Neural progenitor cell (in vitro differentiated cells): ENCODE results near the gene COPS3. TPM values are rescaled to one million over a fixed set of nuclear protein-coding genes. Genes with fewer than 3 reads are reported as not detected.

Experiments used
- DNase-seq: peaks from one replicate; pipeline ENCODE4 v3.0.0-alpha.2; 2016; ENCODE audit warnings: low spot score
- H2AFZ ChIP-seq: fragments of 200-600 bp; sonication (generic); replicated peaks from 2 replicates; pipeline ENCODE4 v1.6.1; 2016; ENCODE audit warnings: antibody characterized with exemption
- H3F3A ChIP-seq: fragments of 200-600 bp; sonication (generic); 2 replicates; pipeline ENCODE4 v1.6.1; 2016; ENCODE audit warnings: antibody characterized with exemption, low read depth
- H3K27ac ChIP-seq: fragments of 200-600 bp; sonication (generic); 2 replicates; pipeline ENCODE4 v1.5.1; 2016; ENCODE audit warnings: mild to moderate bottlenecking
- H3K27me3 ChIP-seq: fragments of 200-600 bp; sonication (generic); 2 replicates; pipeline ENCODE4 v1.6.1; 2016; ENCODE audit warnings: mild to moderate bottlenecking, moderate library complexity
- H3K36me3 ChIP-seq: fragments of 200-600 bp; sonication (generic); 2 replicates; pipeline ENCODE4 v1.5.1; 2016
- H3K4me1 ChIP-seq: fragments of 200-600 bp; sonication (generic); 2 replicates; pipeline ENCODE4 v1.6.1; 2016; ENCODE audit warnings: mixed run types
- H3K4me2 ChIP-seq: fragments of 200-600 bp; sonication (generic); 2 replicates; pipeline ENCODE4 v1.6.1; 2016
- H3K4me3 ChIP-seq: fragments of 200-600 bp; sonication (generic); 2 replicates; pipeline ENCODE4 v1.5.1; 2016
- H3K79me2 ChIP-seq: fragments of 200-600 bp; sonication (generic); 2 replicates; pipeline ENCODE4 v1.6.1; 2016; ENCODE audit warnings: low read depth
- H3K9ac ChIP-seq: fragments of 200-600 bp; sonication (generic); 2 replicates; pipeline ENCODE4 v1.6.1; 2016
- H3K9me3 ChIP-seq: fragments of 200-600 bp; sonication (generic); 2 replicates; pipeline ENCODE4 v1.5.1; 2016; ENCODE audit warnings: low read depth
- H4K20me1 ChIP-seq: fragments of 200-600 bp; sonication (generic); 2 replicates; pipeline ENCODE4 v1.6.1; 2016; ENCODE audit warnings: low read depth
- H3K27ac Mint-ChIP-seq: 3 replicates; pipeline ENCODE4 v1.8.0; 2021; ENCODE audit warnings: mixed read lengths
- H3K27me3 Mint-ChIP-seq: 2 replicates; pipeline ENCODE4 v1.8.0; 2022; ENCODE audit warnings: low read depth, mild to moderate bottlenecking, inconsistent platforms, moderate library complexity, mixed read lengths; ENCODE audit not compliant: insufficient read depth
- H3K36me3 Mint-ChIP-seq: 3 replicates; pipeline ENCODE4 v1.8.0; 2021; ENCODE audit warnings: mixed read lengths
- H3K4me1 Mint-ChIP-seq: 3 replicates; pipeline ENCODE4 v1.8.0; 2021; ENCODE audit warnings: mixed read lengths
- H3K4me3 Mint-ChIP-seq: 3 replicates; pipeline ENCODE4 v1.8.0; 2021; ENCODE audit warnings: mild to moderate bottlenecking, moderate library complexity, mixed read lengths
- H3K9me3 Mint-ChIP-seq: 3 replicates; pipeline ENCODE4 v1.8.0; 2020; ENCODE audit warnings: mixed read lengths
- EZH2 ChIP-seq: fragments of 200-600 bp; sonication (generic); IDR thresholded peaks from 2 replicates; pipeline ENCODE4 v1.6.1; 2017; ENCODE audit warnings: antibody characterized with exemption, mild to moderate bottlenecking, moderate library complexity
- EZH2phosphoT487 ChIP-seq: fragments of 200-600 bp; sonication (generic); IDR thresholded peaks from 2 replicates; pipeline ENCODE4 v1.6.1; 2017; ENCODE audit warnings: antibody characterized with exemption
- total RNA-seq: library from RNA; depleted of rRNA; stranded (reverse); fragments of >200 nt; gene quantifications from 2 replicates; pipeline ENCODE4 v1.2.3, GENCODE V29; 2015; ENCODE audit warnings: low replicate concordance
- TF ChIP-seq, protein P1 (sequence below): fragments of 200-600 bp; sonication (generic); IDR thresholded peaks from 2 replicates; pipeline ENCODE4 v1.5.1; 2017; ENCODE audit warnings: antibody characterized with exemption, mild to moderate bottlenecking

Gene COPS3
- 99.8 and 113 TPM in 2 replicates for total RNA-seq

DNA sequence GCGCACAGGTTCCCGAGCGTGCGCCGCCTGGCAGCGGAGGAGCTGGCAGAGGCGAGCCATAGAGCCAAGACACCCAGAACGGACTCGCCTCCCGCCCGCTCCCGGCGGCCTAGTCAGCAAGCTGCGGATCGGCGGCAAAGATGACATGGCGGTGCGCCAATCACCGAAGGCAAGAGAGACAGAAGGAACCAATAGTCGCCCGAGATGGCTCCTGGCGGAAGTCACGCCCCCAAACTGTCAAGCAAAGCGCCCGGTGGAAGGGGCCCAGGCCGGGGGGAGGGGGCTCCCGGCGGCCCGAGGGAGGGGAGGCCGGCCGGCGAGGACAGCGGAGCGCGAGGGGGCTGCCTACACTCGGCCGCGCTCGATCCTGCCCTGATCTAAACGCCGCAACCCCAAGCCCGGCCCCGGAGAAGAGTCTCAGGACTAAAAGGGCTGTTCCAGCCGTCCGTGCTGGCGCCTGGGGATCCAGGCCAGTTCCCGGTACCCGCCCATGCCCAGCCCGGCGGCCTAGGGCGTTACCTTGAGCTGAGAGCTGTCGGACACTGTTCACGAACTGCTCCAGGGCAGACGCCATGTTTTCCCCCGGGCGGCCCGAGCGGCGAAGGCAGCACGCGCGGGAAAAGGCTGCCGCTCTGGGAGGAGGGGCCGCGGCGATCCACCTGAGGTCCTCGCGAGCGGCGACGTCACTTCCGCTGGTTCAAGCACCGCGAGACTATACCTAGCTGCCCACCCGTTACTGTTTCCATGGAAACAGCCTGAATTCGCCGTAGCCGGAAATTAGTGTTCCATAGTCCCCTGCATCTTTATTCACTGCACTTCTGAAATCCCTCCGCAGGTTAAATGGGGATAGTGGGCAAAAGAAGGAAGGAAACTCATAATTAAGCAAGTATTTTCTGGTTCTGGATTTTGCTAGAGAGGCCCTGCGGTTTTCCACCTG, at the start of gene COPS3:
TSS of gene COPS3 (minus strand) at position 634 of the 937 bp plus-strand sequence. CDS start at position 574, 60 bp downstream.
- Mint-ChIP-seq H3K27me3 (peaks cover 5% of the 10 kb centered on the region), H3K4me1 (peaks cover 22% of the 10 kb centered on the region), H3K36me3 (no peaks in the 10 kb centered on the region), H3K27ac (peak within 1 kb of the TSS; percentile 94), H3K4me3 (peak within 1 kb of the TSS; percentile 91), H3K9me3 (no peaks in the 10 kb centered on the region)
- H3K79me2 ChIP-seq: peaks cover 47% of the 10 kb centered on the region
- H3K27ac ChIP-seq: peak within 1 kb of the TSS; percentile 86
- DNase-seq: peak; percentile 99
- peak within 1 kb of the TSS; percentile 93 for H3K4me2 ChIP-seq
- H3K36me3 ChIP-seq: no peaks in the 10 kb centered on the region
- peaks cover 42% of the 10 kb centered on the region for H4K20me1 ChIP-seq
- H3K4me1 ChIP-seq: no peaks in the 10 kb centered on the region
- no peaks in the 10 kb centered on the region for H3K9me3 ChIP-seq
- peak within 1 kb of the TSS; percentile 80 for H2AFZ ChIP-seq
- H3K27me3 ChIP-seq: no peaks in the 10 kb centered on the region
- TF ChIP-seq, protein P1, sequence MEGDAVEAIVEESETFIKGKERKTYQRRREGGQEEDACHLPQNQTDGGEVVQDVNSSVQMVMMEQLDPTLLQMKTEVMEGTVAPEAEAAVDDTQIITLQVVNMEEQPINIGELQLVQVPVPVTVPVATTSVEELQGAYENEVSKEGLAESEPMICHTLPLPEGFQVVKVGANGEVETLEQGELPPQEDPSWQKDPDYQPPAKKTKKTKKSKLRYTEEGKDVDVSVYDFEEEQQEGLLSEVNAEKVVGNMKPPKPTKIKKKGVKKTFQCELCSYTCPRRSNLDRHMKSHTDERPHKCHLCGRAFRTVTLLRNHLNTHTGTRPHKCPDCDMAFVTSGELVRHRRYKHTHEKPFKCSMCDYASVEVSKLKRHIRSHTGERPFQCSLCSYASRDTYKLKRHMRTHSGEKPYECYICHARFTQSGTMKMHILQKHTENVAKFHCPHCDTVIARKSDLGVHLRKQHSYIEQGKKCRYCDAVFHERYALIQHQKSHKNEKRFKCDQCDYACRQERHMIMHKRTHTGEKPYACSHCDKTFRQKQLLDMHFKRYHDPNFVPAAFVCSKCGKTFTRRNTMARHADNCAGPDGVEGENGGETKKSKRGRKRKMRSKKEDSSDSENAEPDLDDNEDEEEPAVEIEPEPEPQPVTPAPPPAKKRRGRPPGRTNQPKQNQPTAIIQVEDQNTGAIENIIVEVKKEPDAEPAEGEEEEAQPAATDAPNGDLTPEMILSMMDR: no peak
- TF ChIP-seq EZH2phosphoT487 (no peak), EZH2 (no peak)
- peak within 1 kb of the TSS; percentile 87 for H3K9ac ChIP-seq
- no peaks in the 10 kb centered on the region for H3F3A ChIP-seq
- peak within 1 kb of the TSS; percentile 79 for H3K4me3 ChIP-seq

DNA sequence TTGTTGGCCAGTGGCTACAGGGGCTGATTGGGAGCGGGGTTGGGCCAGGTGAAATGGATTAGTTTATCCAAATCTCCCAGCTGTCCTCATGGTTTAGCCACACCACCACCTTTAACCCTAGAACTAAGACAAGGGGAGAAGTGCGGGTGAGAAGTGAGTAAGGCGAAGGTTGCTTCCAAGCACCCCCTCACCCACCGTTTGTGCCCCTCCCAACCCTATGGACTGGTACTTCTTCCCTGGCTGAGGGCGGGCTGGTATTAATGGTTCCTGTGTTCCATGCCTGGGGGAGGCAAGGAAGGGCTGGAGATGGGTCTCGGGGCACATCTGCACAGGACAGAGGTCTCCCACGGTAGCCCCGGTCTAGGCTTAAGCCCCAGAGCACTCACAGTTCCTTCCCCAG, 47.2 kb upstream of the COPS3 start:
- Mint-ChIP-seq H3K27ac (no peak overlapping the region), H3K36me3 (no peaks in the 10 kb centered on the region), H3K4me1 (peaks cover 14% of the 10 kb centered on the region), H3K9me3 (no peaks in the 10 kb centered on the region), H3K4me3 (no peak overlapping the region), H3K27me3 (peaks cover 4% of the 10 kb centered on the region)
- Histone ChIP-seq H3K79me2 (no peaks in the 10 kb centered on the region), H3K4me2 (no peak overlapping the region), H3F3A (peaks cover 10% of the 10 kb centered on the region), H3K4me3 (no peak overlapping the region), H3K27me3 (no peaks in the 10 kb centered on the region), H3K27ac (no peak overlapping the region), H4K20me1 (no peaks in the 10 kb centered on the region), H3K9ac (no peak overlapping the region), H2AFZ (no peak overlapping the region), H3K9me3 (no peaks in the 10 kb centered on the region), H3K36me3 (no peaks in the 10 kb centered on the region), H3K4me1 (peaks cover 11% of the 10 kb centered on the region)
- DNase-seq: no peak
- TF ChIP-seq EZH2phosphoT487 (no peak), EZH2 (no peak)
- TF ChIP-seq, protein P1: no peak

DNA sequence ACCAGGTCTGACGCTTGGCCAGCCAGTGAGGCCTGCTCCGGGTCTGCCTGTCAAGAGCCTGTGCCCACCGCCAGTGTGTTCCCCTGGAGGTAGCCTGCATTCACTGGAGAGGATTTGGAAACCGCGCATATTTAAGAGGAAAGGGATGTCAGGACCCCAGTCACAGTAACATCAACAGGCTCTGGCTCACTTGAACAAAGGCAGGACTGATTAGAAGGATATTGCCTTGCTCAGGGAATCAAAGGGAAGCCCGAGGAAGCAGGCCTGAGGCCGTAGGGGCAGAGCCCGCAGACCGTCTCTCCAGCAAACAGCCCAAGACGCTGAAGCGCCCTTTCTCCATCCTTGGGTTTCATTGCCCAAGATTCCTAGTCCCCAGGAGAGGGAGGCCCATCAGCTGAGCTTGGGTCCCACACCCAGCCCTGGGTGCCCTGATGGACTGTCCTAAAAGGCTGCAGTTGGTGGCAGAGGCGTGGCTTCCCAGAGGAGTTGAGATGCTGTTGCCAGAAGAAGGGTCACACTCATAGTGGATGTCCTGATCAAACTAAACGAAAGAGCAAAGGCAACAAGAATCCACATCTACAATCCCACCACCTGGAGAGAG, 45.3 kb upstream of the COPS3 start:
- DNase-seq: peak; percentile 75
- peaks cover 10% of the 10 kb centered on the region for H3F3A ChIP-seq
- peaks cover 11% of the 10 kb centered on the region for H3K4me1 ChIP-seq
- H3K27ac ChIP-seq: no peak overlapping the region
- H3K27me3 Mint-ChIP-seq: peaks cover 6% of the 10 kb centered on the region
- no peak overlapping the region for H3K4me3 Mint-ChIP-seq
- TF ChIP-seq EZH2 (no peak), EZH2phosphoT487 (no peak)
- TF ChIP-seq, protein P1: no peak
- no peak overlapping the region for H2AFZ ChIP-seq
- H3K4me1 Mint-ChIP-seq: peaks cover 14% of the 10 kb centered on the region
- H3K4me2 ChIP-seq: peak overlapping the region; percentile 52
- no peaks in the 10 kb centered on the region for H4K20me1 ChIP-seq
- no peaks in the 10 kb centered on the region for H3K9me3 ChIP-seq
- no peaks in the 10 kb centered on the region for H3K9me3 Mint-ChIP-seq
- H3K36me3 Mint-ChIP-seq: no peaks in the 10 kb centered on the region
- no peak overlapping the region for H3K9ac ChIP-seq
- no peak overlapping the region for H3K27ac Mint-ChIP-seq
- no peaks in the 10 kb centered on the region for H3K27me3 ChIP-seq
- H3K36me3 ChIP-seq: no peaks in the 10 kb centered on the region
- H3K4me3 ChIP-seq: no peak overlapping the region
- no peaks in the 10 kb centered on the region for H3K79me2 ChIP-seq
